GM19035 (cell line): ENCODE data around the gene EEPD1.
"Not testable (repeated sequence)": the region's sequence is repeated elsewhere in the genome, so short reads cannot be mapped to it uniquely, and the experiment has no call there.

Experiments used
- ATAC-seq: cut with Tn5 transposase; IDR thresholded peaks from one replicate; pipeline ENCODE4 v1.9.1; 2021; ENCODE audit not compliant: unreplicated experiment

Gene EEPD1

GRCh38 chr7:36313607-36314006 is 160.6 kb downstream of the EEPD1 start:
- no peak for ATAC-seq

GRCh38 chr7:36314491-36314890 is 161.4 kb downstream of the EEPD1 start:
- no peak for ATAC-seq

GRCh38 chr7:36315309-36315944 is 162.4 kb downstream of the EEPD1 start:
- ATAC-seq: no peak

- no peak for ATAC-seq
These were observed 163.3 kb downstream of the EEPD1 start for GRCh38 chr7:36316319-36316718.

- no peak for ATAC-seq
These were observed 164.2 kb downstream of the EEPD1 start for GRCh38 chr7:36317276-36317675.

- ATAC-seq: no peak
These were observed 165.1 kb downstream of the EEPD1 start for GRCh38 chr7:36318116-36318515.

GRCh38 chr7:36321284-36321683 is 168.2 kb downstream of the EEPD1 start:
- not testable (repeated sequence) for ATAC-seq

- no peak for ATAC-seq
These were observed 183.3 kb downstream of the EEPD1 start for GRCh38 chr7:36336390-36336789.

- no peak for ATAC-seq
These were observed 185.2 kb downstream of the EEPD1 start for GRCh38 chr7:36338256-36338655.

GRCh38 chr7:36343548-36343947 is 190.5 kb downstream of the EEPD1 start:
- no peak for ATAC-seq

GRCh38 chr7:36344622-36345021 is 191.6 kb downstream of the EEPD1 start:
- no peak for ATAC-seq

GRCh38 chr7:36346260-36346831 is 193.3 kb downstream of the EEPD1 start:
- ATAC-seq: no peak

- no peak for ATAC-seq
These were observed 195.2 kb downstream of the EEPD1 start for GRCh38 chr7:36348256-36348655.

- no peak for ATAC-seq
These were observed 195.7 kb downstream of the EEPD1 start for GRCh38 chr7:36348771-36349170.

GRCh38 chr7:36349626-36350025 is 196.6 kb downstream of the EEPD1 start:
- no peak for ATAC-seq
